G401 (cell line): ENCODE data around the gene AK5. TPM values are rescaled to one million over a fixed set of nuclear protein-coding genes. Genes with fewer than 3 reads are reported as not detected.
"Not testable (repeated sequence)": the region's sequence is repeated elsewhere in the genome, so short reads cannot be mapped to it uniquely, and the experiment has no call there.

Source experiments
- DNase-seq: peaks from one replicate; pipeline ENCODE4 v3.0.0-alpha.2; 2015; ENCODE audit warnings: low spot score
- in situ Hi-C: cut with HindIII; loops from 2 replicates; pipeline ENCODE4 v1.10.0; 2016; ENCODE audit warnings: low sequenced_read_pairs, mixed read lengths
- total RNA-seq: library from RNA; depleted of rRNA; stranded (reverse); fragments of >200 nt; shearing (Covaris generic); gene quantifications from 2 replicates; pipeline ENCODE4 v1.2.3, GENCODE V29; 2014

Gene AK5
- total RNA-seq, 1 experiment from 2014 or later: not detected

DNA sequence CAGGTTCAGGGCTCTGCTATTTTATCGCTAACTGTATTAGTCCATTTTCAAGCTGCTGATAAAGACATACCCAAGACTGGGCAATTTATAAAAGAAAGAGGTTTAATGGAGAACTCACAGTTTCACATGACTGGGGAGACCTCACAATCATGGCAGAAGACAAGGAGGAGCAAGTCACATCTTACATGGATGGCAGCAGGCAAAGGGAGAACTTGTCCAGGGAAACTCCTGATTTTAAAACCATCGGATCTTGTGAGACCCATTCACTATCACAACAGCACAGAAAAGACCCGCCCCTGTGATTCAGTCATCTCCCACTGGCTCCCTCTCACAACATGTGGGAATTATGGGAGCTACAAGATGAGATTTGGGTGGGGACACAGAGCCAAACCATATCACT, 136.2 kb downstream of the AK5 start:
- in situ Hi-C loops: not testable (repeated sequence)

DNA sequence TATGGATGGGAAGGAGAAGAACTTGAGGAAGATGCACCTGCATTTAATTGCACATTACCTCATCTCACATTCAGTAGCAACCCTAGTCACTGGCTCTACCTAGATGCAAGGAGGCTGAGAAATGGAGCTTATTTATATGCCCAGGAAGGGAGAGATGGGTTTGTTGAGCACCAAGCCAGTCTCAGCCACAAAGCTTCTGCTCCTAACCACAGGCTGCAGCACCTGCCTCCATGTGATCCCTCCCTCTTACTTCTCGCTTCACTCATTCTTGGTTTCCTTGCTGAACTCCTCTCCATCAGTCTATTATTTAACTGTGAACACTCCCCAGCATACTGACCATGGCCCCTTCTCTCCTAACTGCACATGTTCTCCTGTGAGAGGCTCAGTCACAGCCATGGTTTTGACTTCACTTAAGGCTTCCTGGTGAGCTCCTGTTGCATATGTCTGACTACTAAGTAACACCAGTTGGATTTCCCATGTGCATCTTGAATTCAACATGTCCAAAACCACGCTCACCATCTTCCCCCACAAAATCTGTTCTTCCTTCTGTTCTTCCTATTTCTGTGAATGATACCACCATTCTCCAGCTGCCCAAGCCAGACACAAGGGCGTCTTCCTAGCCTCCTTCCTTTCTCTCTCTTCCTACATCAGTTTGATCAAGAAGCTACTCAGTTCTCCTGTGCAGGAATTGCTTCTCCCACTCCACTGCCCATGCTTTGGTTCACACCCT, 139.8 kb downstream of the AK5 start:
- DNase-seq: no peak
- in situ Hi-C loops: no loop called here

More for the DNA sequence above, 136.2 kb downstream of the AK5 start:
- not testable (repeated sequence) for DNase-seq

DNA sequence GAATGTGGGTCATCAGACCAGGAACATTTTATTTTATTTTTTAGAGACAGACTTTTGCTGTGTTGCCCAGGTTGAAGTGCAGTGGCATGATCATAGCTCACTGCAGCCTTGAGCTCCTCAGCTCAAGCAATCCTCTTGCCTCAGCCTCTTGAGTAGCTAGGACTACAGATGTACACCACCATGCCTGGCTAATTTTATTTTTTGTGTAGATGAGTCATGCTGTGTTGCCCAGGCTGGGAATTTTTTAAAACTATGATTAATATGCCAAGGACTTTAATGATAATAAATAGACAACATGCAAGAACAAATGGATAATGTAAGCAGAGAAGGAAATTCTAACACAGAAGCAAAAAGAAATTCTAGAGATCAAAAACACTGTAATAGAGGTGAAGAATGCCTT, 142.4 kb downstream of the AK5 start:
- in situ Hi-C loops: no loop called here
- DNase-seq: no peak

DNA sequence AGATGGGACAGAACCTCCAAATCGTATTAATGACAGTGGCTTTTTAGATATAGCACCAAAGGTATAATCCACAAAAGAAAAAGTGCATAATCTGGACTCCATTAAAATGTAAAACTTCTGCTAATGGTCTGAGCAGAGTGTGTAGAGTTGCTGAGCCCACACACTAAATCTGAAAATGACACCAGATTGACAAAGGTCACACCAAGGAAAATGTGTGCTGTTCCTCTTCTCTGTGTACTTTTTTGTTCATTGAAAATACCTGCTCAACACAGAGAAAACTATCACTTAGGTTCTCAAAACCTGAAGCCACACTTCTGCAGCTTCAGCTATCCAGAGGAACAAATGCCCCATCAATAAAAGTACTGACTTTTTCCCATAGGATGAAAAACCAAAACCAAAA, 146.2 kb downstream of the AK5 start:
- in situ Hi-C loops: no loop called here
- DNase-seq: no peak

DNA sequence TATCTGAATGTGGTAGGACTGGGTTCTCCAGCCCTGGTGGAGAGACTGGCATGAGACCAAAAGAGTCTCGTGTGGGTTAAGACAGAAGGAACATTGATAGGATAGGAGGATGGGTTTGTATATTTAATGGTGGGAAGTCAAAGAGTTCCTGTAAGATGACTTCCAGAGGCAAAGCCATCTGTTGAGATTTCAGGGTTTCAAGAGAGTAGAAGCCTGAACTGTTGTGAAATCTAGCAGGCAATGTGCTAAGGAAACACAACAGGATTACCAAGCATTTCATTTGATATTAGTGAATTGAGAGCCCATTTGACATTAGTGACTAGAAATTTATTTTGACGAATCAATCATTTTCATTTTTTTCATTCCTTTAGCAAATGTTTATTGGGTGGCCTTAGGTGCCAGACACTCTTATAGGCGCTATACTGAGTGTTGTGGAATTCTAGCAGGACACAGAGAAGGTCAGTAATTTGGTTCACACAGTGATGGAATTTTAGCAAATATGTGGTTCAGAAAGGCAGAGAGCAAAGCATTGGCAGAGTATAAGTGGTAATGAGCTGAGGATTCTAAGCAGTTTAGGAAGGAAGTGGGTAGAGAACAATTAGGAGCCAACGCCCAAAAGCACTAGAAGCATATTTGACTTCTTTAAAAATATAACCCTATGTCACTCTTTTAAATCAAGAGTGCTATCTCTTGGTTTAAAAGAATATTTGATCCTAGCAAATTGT, 149.3 kb downstream of the AK5 start:
- in situ Hi-C loops: no loop called here
- no peak for DNase-seq

DNA sequence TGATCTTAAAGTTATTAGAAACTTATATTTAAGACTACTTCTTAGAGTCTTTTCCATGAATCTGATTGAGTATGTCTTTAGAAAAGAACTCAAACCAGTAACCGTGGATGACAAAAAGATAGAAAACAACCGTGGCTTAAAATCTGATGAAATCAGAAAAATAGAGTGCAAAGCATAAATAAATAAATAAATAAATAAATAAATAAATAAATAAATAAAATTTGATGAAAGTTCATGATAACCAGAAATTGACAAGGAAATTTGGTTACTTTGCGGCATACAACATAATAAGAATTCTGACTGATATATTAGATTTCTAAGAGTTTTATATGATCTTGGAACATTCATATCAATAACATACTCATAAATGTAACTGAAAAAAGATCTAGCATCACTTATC, 152.1 kb downstream of the AK5 start:
- in situ Hi-C loops: no loop called here
- no peak for DNase-seq

DNA sequence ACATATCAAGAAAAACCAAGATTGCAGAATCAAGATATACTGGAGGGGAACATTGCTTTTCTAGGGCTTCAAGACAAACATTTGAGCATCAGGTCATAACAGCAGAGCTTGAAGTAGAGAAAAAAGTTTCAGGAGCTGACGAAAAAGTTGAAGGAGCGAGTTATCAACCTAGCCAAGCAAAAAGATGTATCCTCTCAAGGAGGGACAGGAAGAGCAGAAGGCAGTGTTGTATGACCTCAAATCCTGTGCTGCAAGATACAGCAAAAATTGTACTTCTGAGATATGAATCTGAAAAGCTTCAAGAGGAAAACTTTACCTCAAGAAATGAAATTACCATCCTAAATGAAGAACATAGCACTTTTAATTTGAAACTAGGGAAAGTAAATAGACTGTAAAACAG, 153.1 kb downstream of the AK5 start:
- in situ Hi-C loops: no loop called here
- DNase-seq: no peak

DNA sequence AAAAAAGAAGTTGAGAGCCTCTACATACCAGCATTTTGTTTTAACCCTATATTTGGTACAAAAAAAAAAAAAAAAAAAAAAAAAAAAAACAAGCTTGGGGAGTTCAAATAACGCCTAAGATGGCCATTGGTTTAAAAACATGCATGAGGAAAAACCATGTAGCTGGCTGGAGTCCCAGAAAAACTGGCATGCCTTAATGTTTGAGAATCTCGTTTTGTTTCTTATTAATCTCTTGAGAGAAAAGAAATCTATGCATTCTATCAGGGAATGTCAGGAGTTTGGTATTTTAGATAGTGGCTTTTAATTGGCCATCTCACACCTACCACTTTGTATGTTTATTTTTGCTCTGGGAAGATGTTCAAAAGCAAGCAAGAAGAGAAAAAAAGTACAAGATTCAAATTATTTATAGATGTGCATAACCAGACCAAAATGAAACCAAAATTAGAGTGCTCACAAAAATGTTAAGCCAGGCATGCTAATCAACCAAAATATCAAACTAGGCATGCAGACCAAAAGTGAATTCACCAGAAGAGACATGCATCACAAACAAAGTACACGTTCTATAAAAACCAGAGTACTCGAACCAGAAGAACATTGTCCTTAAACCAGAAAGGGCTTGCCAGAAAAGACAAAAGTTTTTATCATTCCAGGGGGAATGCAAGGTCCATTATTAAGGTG, 156.6 kb downstream of the AK5 start:
- in situ Hi-C loops: no loop called here
- DNase-seq: no peak

DNA sequence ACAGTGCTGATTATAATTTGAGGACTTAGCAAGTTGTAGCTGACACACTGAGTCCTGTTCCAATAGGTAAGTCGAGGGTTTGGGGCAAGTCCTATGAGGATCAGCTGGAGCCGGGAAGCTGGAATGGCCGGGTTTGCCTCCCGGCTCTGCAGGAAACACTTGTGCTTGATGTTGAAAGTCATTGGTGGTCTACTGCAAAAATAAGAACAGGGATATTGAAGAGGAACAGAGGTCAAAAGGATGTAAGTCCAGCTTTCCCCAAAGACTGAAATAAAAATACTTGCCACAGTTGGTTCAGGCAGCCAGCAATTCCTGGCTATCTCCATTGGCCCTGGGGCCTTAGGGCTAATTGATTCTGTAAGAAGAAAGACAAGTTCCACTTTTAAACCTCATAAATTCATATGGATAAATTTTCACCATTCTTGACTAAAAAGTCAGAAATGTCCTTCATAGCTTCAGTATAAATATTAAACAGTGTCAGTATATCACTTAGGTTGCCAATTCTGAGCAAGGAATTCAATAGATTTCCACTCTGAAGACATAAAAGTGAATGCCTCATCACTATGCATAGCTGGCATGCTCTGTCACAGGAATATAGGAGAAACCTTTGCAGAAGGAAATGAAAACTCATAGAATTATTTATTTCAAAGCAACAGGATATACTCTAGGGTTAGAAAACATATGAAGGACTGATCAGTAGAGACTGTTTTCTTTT, 165.2 kb downstream of the AK5 start:
- in situ Hi-C loops: no loop called here
- DNase-seq: no peak

DNA sequence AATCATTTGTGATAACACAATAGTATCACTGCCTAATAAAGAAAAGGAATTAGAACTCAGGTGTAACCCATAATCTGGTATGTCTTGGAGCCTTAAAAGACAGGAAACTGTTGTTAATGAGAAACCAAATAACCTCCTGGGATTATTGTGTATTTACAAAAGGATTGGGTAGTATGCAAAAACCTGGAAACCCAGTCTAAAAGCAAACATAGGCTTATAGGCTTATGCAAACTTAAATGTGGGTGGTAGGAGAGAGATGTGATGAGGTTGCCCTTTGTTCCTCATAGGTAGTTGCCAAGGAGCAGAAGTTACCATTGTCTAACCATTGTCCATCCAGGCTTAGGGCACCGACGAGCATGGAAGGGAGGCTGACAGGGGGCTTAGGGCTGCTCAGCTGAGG, 165.8 kb downstream of the AK5 start:
- in situ Hi-C loops: no loop called here

DNA sequence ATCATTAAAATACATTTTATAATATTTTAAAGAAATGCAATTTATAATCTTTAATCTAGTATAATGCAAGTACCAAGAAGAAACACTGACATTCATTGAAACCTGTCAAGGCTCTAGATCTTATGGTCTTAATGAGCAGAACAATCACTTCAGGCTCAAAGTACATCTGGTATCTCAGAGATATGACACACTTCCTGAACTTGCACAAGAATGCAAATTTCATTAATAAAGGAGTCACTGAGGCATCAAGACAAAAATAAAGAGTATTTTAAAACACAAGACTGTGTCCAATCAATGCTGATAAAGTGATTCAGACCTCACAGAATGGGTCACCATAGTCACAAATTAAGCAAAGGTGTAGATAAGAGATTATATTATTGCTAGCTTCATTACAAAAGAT, 178.1 kb downstream of the AK5 start:
- DNase-seq: no peak
- in situ Hi-C loops: no loop called here

More for the DNA sequence above, 165.8 kb downstream of the AK5 start:
- no peak for DNase-seq

DNA sequence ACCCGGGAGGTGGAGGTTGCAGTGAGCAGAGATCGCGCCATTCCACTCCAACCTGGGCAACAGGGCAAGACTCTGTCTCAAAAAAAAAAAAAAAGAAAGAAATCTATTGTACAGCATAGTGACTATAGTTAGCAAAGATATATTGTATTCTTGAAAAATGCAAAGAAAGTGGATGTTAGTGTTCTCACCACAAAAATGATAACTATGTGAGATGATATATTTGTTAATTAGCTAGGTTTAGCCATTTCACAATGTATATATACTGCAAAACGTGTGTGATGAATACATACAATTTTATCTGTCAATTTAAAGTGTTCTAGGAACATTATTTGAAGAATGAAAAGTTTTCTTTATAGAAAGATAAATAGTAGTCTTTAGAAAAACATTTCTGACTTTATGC, 179.9 kb downstream of the AK5 start:
- in situ Hi-C loops: no loop called here
- no peak for DNase-seq

DNA sequence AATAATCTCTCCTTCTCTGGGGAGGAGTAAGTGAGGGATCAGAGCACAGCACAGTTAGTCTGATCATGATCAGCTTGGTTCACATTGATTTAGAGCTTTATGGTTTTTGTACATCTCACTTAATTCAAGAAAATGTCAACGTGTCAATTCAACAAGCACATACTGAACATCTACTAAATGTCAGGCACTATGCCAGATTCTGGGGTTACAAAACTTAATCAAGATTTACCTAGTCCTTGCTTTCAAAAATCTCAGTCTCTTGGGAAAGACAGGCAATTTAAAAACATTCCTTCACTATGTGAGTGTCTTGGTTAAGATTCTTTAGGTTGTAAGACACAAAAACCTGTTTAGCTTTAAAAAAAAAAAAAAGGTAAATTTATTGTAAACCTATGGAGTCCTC, 181.4 kb downstream of the AK5 start:
- no peak for DNase-seq
- in situ Hi-C loops: no loop called here

DNA sequence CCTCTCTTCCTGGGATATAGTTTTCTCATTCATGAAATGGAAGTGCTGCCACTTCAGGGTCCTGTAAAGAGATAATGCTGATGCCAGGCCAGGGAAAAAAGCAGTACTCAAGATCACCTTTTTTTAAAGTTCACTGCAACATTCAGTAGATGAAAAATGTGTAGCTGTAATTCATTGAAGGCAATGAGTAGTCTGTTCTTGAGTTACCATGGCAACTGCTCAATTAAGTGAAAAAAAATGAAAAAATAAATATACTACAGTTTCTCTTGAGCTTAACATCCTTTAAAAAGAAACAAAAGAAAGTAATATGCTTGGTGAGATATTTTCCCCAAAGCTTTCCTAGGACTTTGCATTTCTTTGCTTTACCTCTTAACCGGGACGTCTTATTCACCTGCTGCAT, 183.3 kb downstream of the AK5 start:
- in situ Hi-C loops: no loop called here
- DNase-seq: no peak

DNA sequence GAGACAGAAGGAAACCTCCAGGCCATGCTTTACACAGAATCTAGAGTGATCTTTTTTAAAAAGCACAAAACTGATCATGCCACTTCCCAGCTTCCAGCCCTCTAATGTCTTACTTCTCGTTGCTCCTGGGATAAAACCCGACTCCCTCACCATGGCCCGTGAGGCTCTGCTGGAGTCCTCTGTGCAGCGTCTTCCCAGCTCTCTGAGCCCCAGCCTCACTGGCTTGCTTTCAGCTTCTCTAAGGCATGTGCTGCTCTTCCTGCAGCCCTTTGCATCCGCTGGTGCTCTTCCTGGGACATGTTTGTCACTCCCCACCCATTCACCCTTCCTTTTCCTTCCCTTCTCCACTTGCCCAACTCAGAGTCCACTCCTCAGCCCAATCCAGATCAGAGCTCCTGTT, 184.1 kb downstream of the AK5 start:
- no peak for DNase-seq
- in situ Hi-C loops: no loop called here

DNA sequence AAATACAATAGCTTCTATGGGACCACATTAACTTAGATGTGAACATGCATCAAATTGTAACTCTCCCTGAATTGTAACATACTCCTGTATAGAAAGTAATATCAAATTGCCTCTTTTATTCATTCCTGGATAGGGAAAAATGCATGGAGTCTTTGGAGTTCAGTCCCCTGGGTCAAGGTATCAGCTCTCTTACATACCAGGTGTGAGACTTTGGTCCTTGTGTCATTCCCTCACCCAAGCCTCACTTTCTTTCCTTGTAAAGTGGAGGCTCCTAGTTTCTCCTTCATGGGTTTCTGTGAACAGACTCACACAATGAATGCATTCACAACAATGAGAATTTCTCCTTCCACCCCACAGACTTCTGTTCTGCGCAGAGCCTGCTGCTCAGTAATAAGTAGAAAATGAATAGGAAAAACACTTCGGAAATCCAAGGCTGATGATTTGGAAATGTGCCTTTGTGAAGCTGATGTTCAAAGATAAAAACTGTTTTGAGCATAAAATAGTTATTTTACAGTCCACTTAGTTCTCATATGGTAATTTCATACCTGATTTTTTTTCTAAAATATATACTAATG, 185.3 kb downstream of the AK5 start:
- no peak for DNase-seq
- in situ Hi-C loops: no loop called here

DNA sequence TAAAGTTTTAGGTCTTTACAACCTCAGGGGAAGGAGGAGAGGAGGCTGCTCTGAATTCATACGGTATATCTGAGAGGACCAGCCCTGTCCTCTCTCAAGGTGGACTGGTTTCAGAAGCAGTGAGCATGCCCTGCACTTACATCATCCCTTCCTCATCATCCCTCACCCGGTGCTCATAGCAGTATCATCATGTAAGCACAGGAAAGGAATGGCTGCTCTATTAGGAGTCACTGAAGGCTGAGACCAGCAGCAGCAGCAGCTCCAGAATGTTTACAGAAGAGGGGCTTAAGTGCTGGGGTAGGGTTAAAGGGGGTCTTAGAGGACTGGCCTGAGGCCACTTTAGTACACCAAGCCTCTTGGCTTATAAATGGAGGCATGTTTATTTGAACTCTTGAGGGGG, 185.9 kb downstream of the AK5 start:
- in situ Hi-C loops: no loop called here
- DNase-seq: no peak

DNA sequence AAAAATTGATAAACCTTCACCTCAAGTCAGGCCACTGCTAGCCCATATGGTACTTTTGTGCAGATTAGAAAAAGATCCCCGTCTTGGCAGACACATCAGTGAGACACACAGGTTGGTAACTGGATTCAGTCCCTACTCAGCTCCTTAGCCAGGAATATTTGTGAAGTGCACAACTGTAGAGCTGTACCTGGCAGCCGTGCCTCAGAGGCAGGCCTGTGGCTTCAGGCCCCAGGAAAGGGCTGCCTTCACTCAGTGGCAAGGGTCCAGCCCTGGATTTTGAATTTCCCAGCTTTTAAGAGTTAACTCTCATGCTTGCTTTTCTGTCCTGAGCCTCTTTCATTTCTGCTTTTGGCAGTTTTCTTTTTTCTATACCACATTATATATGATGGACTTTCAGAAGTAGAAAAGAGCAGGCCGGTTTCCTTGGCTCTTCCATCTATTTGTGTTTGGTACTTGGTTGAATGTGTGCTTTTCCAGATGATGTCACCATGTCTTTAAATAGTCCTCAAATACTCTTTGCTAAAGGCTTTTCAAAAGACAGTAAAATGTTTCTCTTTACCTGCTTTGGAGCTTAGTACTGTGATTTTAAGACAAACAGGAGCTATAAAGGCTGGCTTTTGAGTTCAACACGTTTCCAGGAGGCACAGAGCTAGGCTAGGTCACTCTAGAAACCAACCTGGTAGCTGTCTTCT, 186.6 kb downstream of the AK5 start:
- in situ Hi-C loops: no loop called here
- DNase-seq: no peak
